GM04503 (cell line): Measurements from ENCODE around the gene C12orf75.
A peak's percentile ranks its signal among the peaks of the same experiment; 100 is the strongest.
"Not testable (repeated sequence)": the region's sequence is repeated elsewhere in the genome, so short reads cannot be mapped to it uniquely, and the experiment has no call there.

ENCODE experiments used
- DNase-seq: peaks from one replicate; pipeline ENCODE4 v3.0.0-alpha.2; 2012; ENCODE audit warnings: low read depth

C12orf75 gene

DNA sequence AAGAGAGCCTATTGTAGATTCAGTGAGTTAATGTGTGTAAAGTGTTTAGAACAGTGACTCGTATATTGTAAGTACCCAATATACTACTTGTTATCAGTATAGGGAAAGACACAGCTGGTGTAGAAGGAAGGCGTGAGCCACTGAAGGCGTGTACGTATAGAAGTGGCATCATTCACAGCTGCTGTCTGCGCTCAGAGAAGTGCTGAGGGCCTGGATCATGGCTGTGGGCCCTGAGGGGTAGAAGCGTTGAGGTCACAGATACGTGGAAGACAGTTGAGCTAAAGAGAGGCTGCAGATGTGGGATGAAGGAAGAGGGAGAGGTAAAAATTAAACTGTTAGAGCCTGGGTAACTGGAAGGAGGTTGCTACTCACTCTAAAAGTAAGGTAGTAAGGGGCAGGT lies 5.9 kb downstream of the C12orf75 start:
- no peak for DNase-seq

DNA sequence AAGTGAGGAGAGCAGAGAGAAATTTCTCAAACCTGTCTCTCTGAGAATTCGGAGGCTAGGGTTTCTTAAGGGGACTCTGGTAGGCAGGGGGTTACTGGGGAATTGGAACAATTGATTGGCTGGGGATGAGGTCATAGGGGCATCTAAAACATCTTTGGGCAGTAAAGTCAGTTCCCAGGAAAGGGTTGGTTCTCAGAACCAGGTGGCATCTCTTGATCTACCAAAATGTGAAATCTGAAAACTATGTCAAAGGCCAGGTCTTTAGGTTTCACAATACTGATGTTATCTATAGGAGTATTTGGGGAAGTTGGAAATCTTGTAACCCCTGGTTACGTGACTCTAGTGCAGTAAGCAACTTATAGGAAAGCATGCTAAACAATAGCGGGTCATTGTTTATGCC lies 6.9 kb downstream of the C12orf75 start:
- DNase-seq, result no peak

DNA sequence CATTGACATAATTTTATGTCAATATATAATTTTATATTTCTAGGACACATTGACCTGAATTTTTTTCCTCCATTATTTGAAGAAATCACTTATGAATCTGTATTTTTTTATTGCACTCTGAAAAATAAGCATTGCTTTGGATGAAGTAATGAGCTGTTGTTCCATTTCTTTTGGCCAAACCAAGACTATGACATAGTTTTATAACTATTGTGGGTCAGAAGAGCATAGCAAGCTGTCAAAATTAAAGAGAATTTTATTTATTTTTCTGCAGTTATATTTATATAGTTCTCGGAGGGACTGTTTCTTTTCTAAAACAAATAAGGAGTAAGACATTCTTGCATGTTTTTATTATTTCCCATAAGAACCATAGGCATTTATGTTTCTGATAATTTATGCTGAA lies 8.5 kb downstream of the C12orf75 start:
- no peak for DNase-seq

DNA sequence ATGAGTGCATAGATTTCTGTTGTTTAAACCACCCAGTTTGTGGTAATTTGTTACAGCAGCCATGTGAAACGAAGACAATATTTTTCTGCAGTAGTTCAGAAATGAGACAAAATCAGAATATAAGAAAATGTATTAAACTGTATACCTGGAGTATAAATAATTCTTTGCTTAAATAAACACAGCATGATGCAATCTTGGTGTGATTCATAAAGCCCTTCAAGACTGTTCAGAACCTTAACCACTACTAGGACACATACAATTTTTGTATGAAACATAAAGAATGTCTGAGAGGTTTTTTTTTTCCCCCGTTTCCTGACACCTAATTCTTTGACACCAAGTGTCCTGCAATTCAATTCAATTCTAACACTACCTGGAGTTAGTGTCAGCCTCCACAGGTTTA lies 10.5 kb downstream of the C12orf75 start:
- no peak for DNase-seq

DNA sequence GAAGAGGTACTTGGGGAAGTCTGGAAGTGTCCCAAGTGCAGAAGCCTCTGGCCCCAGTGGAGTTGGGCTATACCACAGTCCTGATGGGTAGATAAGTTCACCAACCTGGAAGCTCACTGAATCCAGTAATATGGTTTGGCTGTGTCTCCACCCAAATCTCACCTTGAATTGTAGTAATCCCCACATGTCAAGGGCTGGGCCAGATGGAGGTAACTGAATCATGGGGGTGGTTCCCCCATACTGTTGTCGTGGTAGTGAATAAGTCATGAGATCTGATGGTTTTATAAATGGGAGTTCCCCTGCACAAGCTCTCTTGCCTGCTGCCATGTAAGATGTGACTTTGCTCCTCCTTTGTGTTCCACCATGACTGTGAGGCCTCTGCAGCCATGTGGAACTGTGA lies 11.1 kb downstream of the C12orf75 start:
- DNase-seq, result not testable (repeated sequence)

DNA sequence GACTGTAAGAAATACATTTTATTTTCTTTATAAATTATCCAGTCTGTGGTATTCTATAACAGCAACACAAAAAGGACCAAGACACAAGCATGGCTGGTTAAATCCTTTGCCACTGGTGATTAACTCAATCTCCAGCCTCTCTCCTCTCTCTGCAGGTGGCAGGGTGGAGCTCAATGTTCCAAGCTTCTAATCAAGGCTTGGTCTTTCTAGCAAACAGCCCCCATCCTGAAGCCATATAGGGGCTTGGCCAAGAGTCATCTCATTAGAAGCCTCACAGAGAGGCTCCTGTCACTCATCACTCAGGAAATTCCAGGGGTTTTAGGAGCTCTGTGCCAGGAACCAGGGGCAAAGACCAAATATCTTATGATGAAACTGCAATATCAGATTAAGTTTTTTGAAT lies 12.0 kb downstream of the C12orf75 start:
- no peak for DNase-seq

DNA sequence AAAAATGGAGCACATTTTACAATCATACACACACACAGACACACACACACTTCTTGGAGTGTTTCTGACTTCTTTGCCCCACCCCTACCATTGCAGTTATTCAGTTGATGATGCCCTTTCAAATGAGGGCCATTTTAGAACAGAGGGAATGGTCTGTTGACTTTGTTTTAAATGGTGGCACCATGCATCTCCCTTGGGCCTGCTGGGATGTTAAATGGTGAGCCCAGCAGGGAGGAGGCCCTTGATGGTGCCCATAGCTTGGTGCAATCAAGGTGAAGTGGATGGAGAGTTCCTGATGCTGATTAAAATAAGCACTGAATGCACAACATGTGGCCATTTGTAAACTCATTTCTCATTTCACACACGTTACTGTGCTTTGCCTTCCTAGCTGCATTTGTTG lies 13.3 kb downstream of the C12orf75 start:
- DNase-seq, result no peak

DNA sequence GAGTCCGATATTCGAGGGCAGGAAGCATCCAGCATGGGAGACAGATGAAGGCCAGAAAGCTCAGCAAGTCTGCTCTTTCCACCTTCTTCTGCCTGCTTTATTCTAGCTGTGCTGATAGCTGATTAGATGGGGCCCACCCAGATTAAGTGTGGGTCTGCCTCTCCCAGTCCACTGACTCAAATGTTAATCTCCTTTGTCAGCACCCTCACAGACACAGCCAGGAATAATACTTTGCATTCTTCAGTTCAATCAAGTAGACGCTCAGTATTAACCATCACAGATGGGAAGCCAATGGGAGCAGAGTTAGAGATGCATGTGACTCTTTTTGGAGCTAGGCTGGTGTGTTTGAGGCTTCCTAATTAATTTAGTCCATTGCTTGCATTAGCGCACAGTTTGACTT lies 17.0 kb downstream of the C12orf75 start:
- no peak for DNase-seq

DNA sequence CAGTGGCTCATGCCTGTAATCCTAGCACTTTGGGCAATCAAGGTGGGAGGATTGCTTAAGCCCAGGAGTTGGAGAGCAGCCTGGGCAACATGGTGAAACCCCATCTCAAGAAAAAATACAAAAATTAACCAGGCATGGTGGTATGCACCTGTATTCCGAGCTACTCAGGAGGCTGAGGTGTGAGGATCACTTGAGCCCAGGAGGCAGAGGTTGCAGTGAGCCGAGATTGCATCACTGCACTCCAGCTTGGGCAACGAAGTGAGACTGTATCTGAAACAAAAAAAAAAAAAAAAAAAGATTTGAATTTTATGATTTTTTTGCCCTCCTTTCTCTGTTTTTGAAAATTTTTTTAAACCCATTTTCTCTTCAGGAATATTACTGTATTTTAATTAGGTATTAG lies 17.7 kb downstream of the C12orf75 start:
- DNase-seq, result no peak

DNA sequence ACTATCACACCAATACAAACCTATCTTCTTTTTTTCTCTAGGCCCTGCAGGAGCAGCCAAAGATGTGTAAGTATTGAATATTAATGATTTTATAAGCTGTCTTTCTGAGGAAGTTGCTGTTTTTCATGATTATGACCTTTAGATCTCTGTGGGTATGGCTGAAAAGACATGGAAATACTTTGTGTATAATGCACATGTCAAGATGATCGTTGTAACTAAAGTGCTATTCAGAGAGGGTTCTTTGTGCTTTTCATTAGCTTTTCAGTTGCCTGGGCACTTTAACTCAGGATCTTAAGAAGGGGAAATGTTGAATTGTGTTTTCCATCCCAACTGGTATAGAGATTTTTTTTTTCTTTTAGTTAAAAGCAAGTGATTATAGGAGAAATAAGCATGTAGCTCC lies 18.1 kb downstream of the C12orf75 start:
- no peak for DNase-seq

DNA sequence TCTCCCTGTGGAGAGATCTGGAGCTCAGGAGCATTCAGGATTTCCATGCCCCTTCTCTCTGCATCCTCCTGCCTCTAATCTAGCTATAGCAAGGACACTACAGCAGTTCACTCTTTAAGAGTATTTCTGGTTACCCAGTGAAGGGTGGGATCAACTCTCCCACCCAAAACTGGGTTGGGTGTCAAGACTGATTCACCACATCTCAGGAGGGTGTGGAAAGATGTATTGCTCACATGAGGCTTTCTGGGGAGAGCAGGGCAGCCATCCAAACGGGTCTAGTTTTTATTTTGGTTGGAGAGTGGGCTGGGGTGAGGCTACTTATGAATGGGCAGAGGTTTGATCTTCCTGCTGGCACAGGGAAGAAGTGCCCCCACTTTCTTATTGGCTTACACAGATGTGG lies 18.6 kb downstream of the C12orf75 start:
- DNase-seq, result no peak

DNA sequence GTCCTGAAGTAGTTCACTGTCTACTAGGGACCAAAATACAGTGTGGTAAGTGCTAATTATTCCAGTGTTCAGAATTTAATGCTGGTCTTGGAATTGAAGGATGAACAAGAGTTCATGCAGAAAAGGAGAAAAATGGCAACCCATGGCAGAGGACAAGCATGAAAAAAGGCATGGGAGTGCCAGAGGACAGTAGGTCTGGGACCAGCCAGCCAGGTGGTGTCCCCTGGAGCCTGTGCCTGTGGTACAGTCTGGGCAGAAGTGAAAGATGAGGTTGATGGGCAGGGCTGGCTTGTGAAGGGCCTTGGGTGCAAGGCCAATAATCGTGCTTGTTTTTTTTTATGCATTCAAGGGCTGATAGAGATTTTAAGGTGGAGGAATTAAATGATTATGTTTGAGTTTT lies 21.0 kb downstream of the C12orf75 start:
- DNase-seq, result no peak

DNA sequence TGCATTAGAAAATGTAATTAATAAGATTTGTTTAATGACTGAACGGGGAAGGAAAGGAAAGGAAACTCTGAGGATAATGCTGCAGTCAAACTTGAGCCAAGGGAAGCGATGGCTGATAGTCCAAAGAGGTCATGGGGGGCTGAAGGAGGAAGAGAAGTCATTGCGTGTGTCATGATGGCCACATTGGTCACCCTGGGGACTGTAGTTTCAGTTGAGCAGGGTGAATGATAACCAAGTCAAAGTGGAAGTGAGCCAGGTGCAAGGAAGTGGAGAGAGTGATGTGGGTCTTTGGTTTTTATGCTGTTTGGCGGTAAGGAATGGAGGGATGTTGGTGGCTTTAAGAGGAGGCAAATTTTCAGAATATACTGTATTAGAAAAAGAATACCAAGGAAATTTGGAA lies 21.6 kb downstream of the C12orf75 start:
- DNase-seq, result no peak

DNA sequence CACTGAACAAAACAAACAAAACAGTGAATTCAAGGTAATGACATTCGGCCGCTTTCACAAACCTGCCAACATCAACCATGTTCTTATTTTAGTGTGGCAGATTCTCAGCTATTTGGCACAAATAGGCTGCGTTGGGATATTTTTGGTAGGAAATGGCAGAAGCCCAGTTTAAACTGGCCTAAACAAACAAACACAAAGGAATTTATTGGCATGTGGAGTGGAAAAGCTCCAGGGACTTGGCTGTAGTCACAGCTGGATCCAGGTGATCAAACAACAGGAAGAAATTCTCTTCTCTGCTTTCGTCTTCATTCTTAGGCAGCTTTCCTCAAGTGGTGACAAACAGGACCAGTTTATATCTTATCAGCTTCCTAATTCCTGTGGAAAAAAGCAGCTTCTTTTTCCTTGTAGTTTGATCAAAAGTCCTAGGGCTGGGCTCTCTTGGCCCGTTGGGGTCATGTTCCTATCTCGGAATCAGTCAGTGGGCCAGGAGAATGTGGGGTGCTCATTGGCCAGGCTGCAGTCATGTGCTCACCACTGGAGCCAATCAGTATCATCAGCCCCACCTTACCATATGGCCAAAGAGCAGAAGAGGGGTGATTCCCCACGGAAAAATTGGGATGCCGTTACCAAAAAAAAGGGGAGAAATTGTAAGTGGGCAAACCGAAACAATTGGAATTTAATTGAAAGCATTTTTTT lies 22.6 kb downstream of the C12orf75 start:
- DNase-seq, result no peak

DNA sequence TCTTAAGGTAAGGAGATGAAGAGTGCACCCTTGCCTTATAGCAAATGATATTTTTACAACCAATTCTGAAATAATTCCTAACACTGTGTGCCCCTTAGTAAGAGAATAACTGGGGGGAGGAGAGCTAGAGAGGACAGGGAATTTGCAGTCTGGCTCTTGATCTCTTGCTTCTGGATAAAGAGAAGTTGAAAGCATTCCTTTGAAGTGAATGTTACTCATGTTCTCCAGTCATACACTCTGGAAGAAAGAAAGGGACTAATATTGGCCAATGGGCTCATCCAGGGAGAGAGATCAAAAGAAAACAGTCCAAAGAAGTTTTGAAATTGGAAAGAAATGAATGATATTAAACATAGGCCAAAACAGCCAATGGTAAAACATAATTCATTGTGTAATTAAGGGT lies 25.3 kb downstream of the C12orf75 start:
- DNase-seq, result peak; percentile 44

DNA sequence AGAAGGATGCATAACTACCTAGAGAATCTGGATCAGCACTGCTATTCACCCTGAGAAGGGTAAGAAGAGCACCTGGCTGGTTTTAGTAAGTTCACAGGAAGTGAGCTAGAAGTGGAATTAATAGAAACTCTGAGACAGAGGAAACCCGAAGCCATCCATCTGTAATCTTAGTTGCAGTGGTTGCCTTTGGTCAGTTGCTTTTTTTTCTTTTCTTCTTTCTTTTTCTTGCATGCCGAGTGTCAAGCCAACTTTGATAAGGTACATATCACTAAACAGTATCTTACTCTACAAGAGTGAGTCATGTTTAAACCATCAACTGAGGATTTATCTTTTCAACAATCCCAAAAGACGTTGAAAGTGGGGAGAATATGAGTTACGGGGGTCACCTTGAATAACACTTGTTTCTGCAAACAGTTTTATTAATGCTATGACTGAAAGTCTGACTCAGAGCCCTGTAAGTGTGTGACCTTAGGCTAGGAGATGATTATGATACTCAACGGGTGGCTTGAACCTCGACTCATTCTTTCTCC lies 26.7 kb downstream of the C12orf75 start:
- DNase-seq, result no peak

DNA sequence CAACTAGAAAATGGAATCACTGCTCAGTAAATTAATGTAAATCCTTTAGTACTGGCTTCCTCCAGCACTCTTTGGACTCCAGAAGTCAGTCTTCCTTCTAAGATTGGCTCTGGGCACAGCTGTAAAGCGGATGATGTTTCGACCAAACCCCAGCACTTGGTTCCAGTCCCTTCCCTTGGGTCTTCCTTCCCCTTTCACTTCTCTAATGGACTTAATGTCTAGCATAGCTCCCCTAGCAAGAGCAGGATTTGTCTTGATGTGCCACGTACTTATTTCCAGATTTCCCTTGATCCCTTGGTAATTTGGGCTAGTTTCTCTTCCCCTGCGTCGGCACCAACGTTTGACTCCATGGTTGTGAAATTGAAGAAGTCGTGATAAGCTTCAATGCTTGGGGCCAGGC lies 28.3 kb downstream of the C12orf75 start:
- DNase-seq, result no peak

DNA sequence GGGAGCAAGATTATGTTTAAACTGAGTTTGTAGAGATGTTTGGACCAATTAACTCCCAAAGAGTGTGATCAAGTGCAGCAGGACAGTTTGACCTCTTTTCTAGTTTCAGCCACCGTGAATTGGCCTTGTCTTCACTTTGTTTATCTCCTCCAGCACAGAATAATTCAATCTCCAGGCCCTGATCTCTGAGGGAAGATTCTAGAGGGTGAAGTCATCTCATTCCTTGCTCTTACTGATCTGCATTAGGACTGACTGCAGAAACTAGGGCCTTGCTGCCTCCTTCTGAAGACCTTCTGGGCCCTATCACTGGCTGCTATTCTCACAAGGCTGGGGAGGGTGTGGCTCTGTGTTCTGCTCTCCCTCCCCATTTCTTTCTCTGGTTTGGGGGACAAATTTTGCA lies 29.4 kb downstream of the C12orf75 start:
- no peak for DNase-seq

DNA sequence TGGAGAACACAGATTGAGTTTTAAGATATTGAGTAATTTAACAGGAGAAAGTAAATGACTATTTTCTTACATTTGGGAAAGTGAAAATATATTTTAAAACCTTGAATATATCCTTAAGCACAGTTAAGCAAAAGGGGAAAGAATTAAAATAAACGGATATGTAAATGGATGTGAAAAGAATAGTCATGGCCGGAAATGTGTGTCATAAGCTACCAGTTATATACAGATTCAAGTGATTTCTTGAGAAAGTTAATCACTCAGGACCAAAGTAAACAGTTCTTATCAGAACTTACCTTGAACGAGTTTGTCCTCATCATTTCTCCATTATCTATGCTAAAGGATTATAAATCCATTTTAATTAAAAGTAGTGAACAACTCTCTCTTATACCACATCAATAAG lies 33.4 kb downstream of the C12orf75 start:
- DNase-seq, result no peak

DNA sequence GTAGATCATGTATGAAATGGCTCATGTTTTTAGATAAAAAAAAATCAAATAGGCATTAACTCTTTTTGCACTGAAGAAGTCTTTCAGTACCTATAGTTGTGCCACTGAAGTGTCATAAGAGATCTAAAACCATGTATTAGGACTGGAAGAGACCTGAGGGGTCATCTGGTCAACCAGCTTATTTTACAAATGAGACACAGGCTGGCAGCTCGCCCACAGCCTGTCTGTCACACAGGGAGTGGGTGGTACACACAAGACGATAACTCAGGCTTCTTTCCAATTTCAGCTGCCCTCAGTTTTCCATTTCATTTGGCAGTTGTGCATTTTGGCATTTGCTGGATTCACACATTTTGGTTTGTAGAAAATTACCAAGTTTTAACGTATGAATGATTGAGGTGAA lies 34.7 kb downstream of the C12orf75 start:
- DNase-seq, result no peak

DNA sequence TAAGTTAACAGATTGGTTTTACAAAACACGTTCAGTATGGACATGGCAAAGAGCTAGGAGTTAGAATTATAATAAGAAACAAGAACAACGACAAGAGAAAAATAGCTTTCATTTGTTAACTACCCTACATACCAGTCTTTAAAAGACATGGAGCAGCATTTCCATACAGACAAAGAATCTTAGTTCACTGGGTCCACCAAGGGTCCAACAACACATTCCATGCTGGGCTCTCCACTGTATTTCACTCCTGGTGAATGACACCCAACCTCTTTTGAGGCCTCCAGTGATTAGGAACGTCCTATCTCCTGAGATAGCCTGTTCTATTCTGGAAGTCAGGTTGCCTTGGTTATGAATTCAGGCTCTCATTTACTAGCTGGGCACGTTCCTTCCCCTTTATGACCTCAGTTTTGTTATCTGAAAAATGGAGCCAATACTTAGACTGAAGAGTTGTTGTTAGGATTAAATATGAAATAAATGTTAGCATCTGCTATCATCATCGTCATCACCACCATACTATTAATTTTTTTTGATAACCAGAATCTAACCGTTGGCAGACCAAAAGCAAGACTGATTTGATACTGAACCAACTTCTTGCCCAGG lies 37.7 kb downstream of the C12orf75 start:
- DNase-seq, result no peak

DNA sequence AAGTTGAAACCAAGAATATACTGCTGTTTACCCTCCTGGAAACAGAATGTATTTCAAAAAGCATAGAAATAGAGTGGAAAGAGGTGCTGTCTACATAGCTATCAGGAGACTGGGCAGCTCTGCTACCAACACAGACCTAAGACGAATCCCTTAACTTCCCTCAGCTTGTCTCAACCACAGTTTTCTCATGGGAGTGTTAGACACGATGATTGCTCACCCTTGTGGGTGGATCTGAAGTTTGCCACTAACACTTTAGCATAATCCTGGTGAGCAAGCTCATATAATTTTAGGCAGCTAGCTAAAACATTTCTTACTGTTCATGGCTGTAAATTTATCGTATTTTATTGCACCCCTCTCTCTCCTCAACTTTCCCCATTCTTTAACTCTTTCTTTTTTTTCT lies 38.5 kb downstream of the C12orf75 start:
- DNase-seq, result peak; percentile 47

DNA sequence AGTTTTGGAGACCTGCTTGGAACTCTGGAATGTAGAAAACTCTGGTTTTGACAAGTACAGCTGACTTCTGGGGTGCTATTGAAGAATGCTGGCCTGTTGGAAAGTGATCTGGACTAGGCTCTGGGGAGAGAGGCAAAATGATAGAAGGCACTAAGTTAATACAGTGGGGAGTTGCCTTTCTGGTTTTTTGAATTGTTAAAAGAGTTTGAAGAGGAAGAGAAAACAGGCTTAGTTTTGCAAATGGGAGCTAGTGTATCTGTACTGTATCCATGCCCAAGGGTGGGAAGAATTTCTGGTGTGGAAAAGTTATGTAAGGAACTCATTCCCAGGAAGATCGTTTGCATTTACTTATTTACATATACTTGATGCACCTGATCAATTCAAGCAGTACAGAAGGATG lies 43.8 kb downstream of the C12orf75 start:
- no peak for DNase-seq

DNA sequence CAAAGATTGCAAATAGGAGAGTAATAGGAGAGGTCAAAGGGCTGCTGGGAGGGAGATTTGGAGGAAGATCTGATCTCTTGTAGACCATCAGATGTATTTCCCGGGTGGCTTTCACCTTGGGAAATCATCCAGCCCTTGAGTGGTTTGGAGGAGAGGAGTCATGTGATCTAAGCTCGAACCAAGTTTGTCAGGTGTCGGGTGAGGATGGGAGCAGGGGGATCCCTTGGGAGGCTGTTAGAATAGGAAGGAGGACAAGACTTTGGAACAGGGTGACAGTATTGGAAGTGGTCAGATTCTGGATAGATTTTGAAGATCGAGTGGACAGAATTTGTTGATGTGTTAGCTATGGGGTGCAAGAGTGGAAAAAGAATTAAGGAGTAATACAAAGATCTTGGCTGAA lies 46.6 kb downstream of the C12orf75 start:
- DNase-seq, result no peak
